ENCODE results near the gene PGAP1.

GRCh38 chr2:196887431-196887830 lies 39.1 kb downstream of the PGAP1 start:
- TF ChIP-seq CTCF (IDR thresholded peaks at IDR 0.05) (no peak), POLR2A (IDR thresholded peaks at IDR 0.05) (no peak)

All from uterus (tissue), 2 donors.